ENCODE measurements around the gene WDFY4. TPM values are rescaled to one million over a fixed set of nuclear protein-coding genes. Genes with fewer than 3 reads are reported as not detected.

The WDFY4 gene
- total RNA-seq, 1 experiment from 2014 or later, result 0.22 TPM

GRCh38 chr10:48833674-48834073, 149.0 kb downstream of the WDFY4 start:
- no TSS peak for BruUV-seq (replicated peaks)
- no peak overlapping the region for H3K9ac ChIP-seq (ENCODE audit: low read length)
- no peak for DNase-seq (ENCODE audit: low read depth, low spot score)
- POLR2A ChIA-PET, result no interaction called here
- no peaks in the 10 kb centered on the region for H4K20me1 ChIP-seq (ENCODE audit: insufficient read depth)
- no peaks in the 10 kb centered on the region for H3K36me3 ChIP-seq (ENCODE audit: control insufficient read depth in 1 of 2, insufficient read depth in 2 of 2, low read length in 2 of 2)
- no peak for ATAC-seq
- no peak overlapping the region for H2AFZ ChIP-seq (ENCODE audit: low read depth, low read length, poor library complexity, severe bottlenecking)
- RAD21 ChIA-PET (ENCODE audit: low non-redundant PET in 1 of 2, low total read pairs in 2 of 2, uncharacterized antibody in 2 of 2, unreplicated experiment in 2 of 2), result no interaction called here
- no peaks in the 10 kb centered on the region for H3K4me1 ChIP-seq (ENCODE audit: control insufficient read depth in 1 of 2, insufficient read depth in 2 of 2, low read length in 2 of 2)
- H3K79me2 ChIP-seq (ENCODE audit: insufficient read depth, low read length), result no peaks in the 10 kb centered on the region
- intact Hi-C loops (cut with micrococcal nuclease), result no loop called here
- H3K9me3 ChIP-seq (ENCODE audit: control insufficient read depth in 1 of 2, insufficient read depth in 1 of 2, low read depth in 1 of 2, low read length in 2 of 2), result no peaks in the 10 kb centered on the region
- TF ChIP-seq RAD21 (IDR thresholded peaks at IDR 0.05; ENCODE audit: low read depth) (no peak), REST (IDR thresholded peaks at IDR 0.05; ENCODE audit: low read depth) (no peak)
- CTCF ChIA-PET, result no interaction called here
- no peaks in the 10 kb centered on the region for H3K9me2 ChIP-seq (ENCODE audit: insufficient read depth)
- no peak overlapping the region for H3K4me2 ChIP-seq (ENCODE audit: low read length)
- H3K27me3 ChIP-seq (ENCODE audit: insufficient read depth, low read length), result peaks cover 69% of the 10 kb centered on the region
- no peak overlapping the region for H3K4me3 ChIP-seq (replicated peaks in 1 of 2; ENCODE audit: low read depth in 1 of 2, low read length in 2 of 2)
- no peak overlapping the region for H3K27ac ChIP-seq (ENCODE audit: low read depth, low read length)

GRCh38 chr10:48834189-48834965, 149.7 kb downstream of the WDFY4 start:
- BruUV-seq (replicated peaks), result no TSS peak
- peaks cover 76% of the 10 kb centered on the region for H3K27me3 ChIP-seq (ENCODE audit: insufficient read depth, low read length)
- no peak overlapping the region for H3K4me2 ChIP-seq (ENCODE audit: low read length)
- H3K9ac ChIP-seq (ENCODE audit: low read length), result no peak overlapping the region
- ChIA-PET CTCF (no interaction called here), RAD21 (ENCODE audit: low non-redundant PET in 1 of 2, low total read pairs in 2 of 2, uncharacterized antibody in 2 of 2, unreplicated experiment in 2 of 2) (no interaction called here), POLR2A (no interaction called here)
- no peaks in the 10 kb centered on the region for H4K20me1 ChIP-seq (ENCODE audit: insufficient read depth)
- no peak overlapping the region for H3K4me3 ChIP-seq (replicated peaks in 1 of 2; ENCODE audit: low read depth in 1 of 2, low read length in 2 of 2)
- H3K9me3 ChIP-seq (ENCODE audit: control insufficient read depth in 1 of 2, insufficient read depth in 1 of 2, low read depth in 1 of 2, low read length in 2 of 2), result no peaks in the 10 kb centered on the region
- H2AFZ ChIP-seq (ENCODE audit: low read depth, low read length, poor library complexity, severe bottlenecking), result no peak overlapping the region
- DNase-seq (ENCODE audit: low read depth, low spot score) (no peak), ATAC-seq (no peak)
- H3K79me2 ChIP-seq (ENCODE audit: insufficient read depth, low read length), result no peaks in the 10 kb centered on the region
- H3K4me1 ChIP-seq (ENCODE audit: control insufficient read depth in 1 of 2, insufficient read depth in 2 of 2, low read length in 2 of 2), result no peaks in the 10 kb centered on the region
- intact Hi-C loops (cut with micrococcal nuclease), result no loop called here
- no peaks in the 10 kb centered on the region for H3K9me2 ChIP-seq (ENCODE audit: insufficient read depth)
- H3K36me3 ChIP-seq (ENCODE audit: control insufficient read depth in 1 of 2, insufficient read depth in 2 of 2, low read length in 2 of 2), result no peaks in the 10 kb centered on the region
- no peak overlapping the region for H3K27ac ChIP-seq (ENCODE audit: low read depth, low read length)
- TF ChIP-seq JUND (IDR thresholded peaks at IDR 0.05) (no peak), CBX3 (IDR thresholded peaks at IDR 0.05; ENCODE audit: low read depth) (no peak), POLR2A (IDR thresholded peaks at IDR 0.05; ENCODE audit: borderline replicate concordance, extremely low read depth, insufficient read depth, insufficient read length) (no peak), SIN3A (IDR thresholded peaks at IDR 0.05; ENCODE audit: low read depth) (no peak), SRF (IDR thresholded peaks at IDR 0.05; ENCODE audit: low read depth) (no peak), POLR2AphosphoS5 (IDR thresholded peaks at IDR 0.05; ENCODE audit: low read depth, low read length) (no peak), ZBTB33 (IDR thresholded peaks at IDR 0.05; ENCODE audit: extremely low read depth, insufficient replicate concordance, low read length) (no peak), ELF1 (IDR thresholded peaks at IDR 0.05; ENCODE audit: borderline replicate concordance, low read depth) (no peak), TCF7L2 (IDR thresholded peaks at IDR 0.05; ENCODE audit: borderline replicate concordance, extremely low read depth, insufficient read depth, insufficient read length) (no peak), FOSL1 (IDR thresholded peaks at IDR 0.05; ENCODE audit: low read depth) (no peak), RAD21 (IDR thresholded peaks at IDR 0.05; ENCODE audit: low read depth) (no peak), ZNF274 (IDR thresholded peaks at IDR 0.05; ENCODE audit: low read depth, low read length) (no peak)
